H54 (cell line): ENCODE results near the gene BANK1.

ENCODE experiments used
- DNase-seq: peaks from one replicate; pipeline ENCODE4 v3.0.0; 2011; ENCODE audit warnings: low spot score, mixed read lengths; ENCODE audit not compliant: insufficient read length
- FAIRE-seq: peaks from 3 replicates; lab custom pipeline; 2011; peaks lifted over from hg19 to GRCh38; lab: Jason Lieb, UNC
- POLR2A ChIP-seq: IDR thresholded peaks from 2 replicates; pipeline ENCODE4 v1.6.1; 2011; ENCODE audit warnings: low read depth, mild to moderate bottlenecking, low read length

Gene BANK1

DNA sequence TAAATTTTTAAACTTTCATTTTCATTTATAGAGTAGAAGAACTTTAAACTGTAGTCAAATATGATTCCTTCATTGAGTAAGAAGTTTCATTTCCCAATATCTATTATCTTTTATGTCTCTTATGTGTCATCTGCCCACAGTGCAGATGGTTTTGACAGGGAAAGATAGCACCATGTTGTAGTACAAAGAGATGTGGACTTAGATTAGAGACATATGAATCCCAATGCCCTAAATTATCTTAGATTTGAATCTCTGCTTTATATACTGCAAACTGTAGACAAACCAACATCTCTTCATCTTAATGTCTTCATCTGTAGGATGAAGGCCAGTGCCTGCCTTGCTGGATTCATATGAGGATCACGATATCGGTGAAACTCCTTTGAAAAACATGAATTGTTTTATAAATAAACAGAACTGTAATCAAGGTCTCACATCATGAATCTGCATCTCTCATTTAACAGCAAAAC lies 217.5 kb downstream of the BANK1 start:
- TF ChIP-seq POLR2A: no peak
- no peak for DNase-seq
- no peak for FAIRE-seq

DNA sequence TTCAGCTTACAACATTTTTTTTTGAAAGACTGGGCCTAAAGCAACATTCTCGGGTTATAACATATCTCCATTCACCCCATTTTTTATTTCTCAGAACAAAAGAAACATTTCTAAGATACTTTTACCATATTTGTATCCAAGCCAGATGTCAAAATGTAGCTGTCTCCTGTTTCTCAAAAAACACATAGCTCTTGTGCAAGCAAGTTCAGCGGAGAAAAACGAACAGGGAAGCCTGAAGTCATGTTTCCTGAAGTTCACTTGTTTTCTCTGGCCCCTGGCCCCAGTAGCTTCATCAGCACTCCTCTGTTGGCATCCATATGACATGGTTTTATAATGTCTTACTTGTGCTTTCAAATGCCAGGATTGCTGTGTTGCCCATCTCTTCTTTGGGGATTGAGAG lies 218.2 kb downstream of the BANK1 start:
- no peak for DNase-seq
- no peak for TF ChIP-seq POLR2A
- no peak for FAIRE-seq

DNA sequence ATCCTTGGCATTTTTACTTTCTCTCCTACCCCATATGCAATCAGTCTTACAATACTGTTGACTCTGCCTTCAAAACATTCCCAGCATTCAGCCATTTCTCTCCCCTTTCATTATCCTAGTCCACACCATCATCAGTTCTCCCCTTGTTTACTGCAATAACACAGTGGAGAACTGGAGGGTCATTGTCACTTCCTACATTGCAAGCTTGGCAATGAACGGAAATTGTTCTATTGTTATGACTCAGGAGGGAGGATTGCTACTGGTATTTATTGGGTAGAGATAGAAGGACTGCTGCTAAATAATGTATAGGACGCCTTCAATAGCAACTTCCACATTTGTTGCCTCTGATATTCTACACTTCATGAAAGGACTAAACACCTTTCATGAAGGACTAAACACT lies 231.8 kb downstream of the BANK1 start:
- FAIRE-seq (no peak), DNase-seq (no peak)
- TF ChIP-seq POLR2A: no peak

GRCh38 chr4:102027961-102028360 lies 237.4 kb downstream of the BANK1 start:
- DNase-seq: no peak
- no peak for FAIRE-seq
- no peak for TF ChIP-seq POLR2A

DNA sequence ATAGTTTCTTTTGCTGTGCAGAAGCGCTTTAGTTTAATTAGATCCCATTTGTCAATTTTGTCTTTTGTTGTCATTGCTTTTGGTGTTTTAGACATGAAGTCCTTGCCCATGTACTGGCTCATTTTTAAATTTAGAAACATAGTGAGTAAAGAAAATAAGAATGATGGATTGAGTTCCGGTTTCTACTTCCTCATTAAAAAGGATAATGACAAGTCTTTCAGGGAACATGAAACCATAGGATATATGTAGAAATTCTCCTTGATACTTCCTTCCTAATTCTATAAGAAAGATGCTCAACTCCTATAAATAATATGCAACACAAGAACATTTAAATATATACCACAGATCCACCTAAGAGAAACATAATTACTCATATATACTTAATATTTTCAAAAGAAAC lies 240.9 kb downstream of the BANK1 start:
- FAIRE-seq (no peak), DNase-seq (no peak)
- TF ChIP-seq POLR2A: no peak

- FAIRE-seq (no peak), DNase-seq (no peak)
- TF ChIP-seq POLR2A: no peak
Observed at GRCh38 chr4:102036016-102036415, 245.5 kb downstream of the BANK1 start.

- DNase-seq (no peak), FAIRE-seq (no peak)
- no peak for TF ChIP-seq POLR2A
Observed at GRCh38 chr4:102036619-102037376, 246.3 kb downstream of the BANK1 start.

GRCh38 chr4:102037566-102037965 lies 247.0 kb downstream of the BANK1 start:
- DNase-seq (no peak), FAIRE-seq (no peak)
- TF ChIP-seq POLR2A: no peak

- FAIRE-seq (no peak), DNase-seq (no peak)
- no peak for TF ChIP-seq POLR2A
Observed at GRCh38 chr4:102042871-102043802, 252.6 kb downstream of the BANK1 start.

DNA sequence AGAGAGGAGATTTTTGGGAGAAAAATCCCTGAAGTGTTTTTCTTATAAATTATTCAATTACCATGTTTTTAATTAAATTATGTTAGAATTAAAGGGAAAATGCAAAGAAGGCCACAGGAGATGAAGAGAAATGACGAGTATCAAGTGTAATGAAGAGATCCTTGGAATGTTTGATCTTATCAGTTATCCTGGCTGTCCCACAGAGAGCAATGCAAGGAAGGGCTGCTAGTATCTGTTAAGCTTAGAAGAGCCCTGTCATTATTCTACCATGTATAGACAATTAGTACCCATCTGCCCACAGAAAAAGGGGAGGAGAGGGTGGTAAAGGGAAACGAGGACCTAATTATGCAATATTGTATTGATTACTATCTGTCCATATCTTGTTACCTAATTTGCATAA lies 257.1 kb downstream of the BANK1 start:
- FAIRE-seq: no peak
- DNase-seq: no peak
- TF ChIP-seq POLR2A: no peak

- FAIRE-seq (no peak), DNase-seq (no peak)
- no peak for TF ChIP-seq POLR2A
Observed at GRCh38 chr4:102055805-102056204, 265.3 kb downstream of the BANK1 start.

DNA sequence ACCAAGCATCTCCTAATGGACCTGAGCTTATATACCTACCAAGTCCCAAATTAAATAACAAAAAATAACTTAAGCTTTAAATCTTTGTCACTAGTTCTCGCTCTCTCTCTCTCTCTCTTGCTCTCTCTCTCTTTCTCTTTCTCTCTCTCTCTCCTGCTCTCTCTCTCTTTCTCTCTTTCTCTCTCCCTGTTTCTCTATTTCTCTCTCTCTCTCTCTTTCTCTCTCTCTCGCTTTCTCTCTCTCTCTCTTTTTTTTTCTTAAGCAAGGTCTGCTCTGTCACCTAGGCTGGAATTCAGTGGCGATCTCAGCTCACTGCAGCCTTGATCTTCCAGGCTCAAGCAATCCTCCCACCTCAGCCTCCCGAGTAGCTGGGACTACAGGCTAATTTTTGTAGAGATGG lies 266.6 kb downstream of the BANK1 start:
- TF ChIP-seq POLR2A: no peak
- FAIRE-seq: no peak
- DNase-seq: no peak

- no peak for FAIRE-seq
- no peak for DNase-seq
- no peak for TF ChIP-seq POLR2A
Observed at GRCh38 chr4:102061133-102061532, 270.6 kb downstream of the BANK1 start.

- no peak for TF ChIP-seq POLR2A
- no peak for DNase-seq
- no peak for FAIRE-seq
Observed at GRCh38 chr4:102064747-102065442, 274.4 kb downstream of the BANK1 start.
